IMR-90 (cell line): ENCODE data around the gene BAIAP2. TPM values are rescaled to one million over a fixed set of nuclear protein-coding genes. Genes with fewer than 3 reads are reported as not detected.
A peak's percentile ranks its signal among the peaks of the same experiment; 100 is the strongest.

Experiments
- ATAC-seq: fragments of 200-7000 bp; cut with Tn5 transposase; 2 replicates; pipeline ENCODE4 v1.9.1; 2020; ENCODE audit warnings: low read depth, mild to moderate bottlenecking, moderate library complexity
- BruUV-seq: library from RNA; stranded (reverse); fragments of 400-500 nt; replicated peaks from 2 replicates; lab custom pipeline; 2021; lab: Mats Ljungman, UMichigan
- CTCF ChIA-PET: fragments of 300-600 bp; formaldehyde crosslinking; extraction: SDS; loops from one replicate; lab custom pipeline; 2021; ENCODE audit warnings: antibody characterized with exemption; lab: Yijun Ruan, JAX
- POLR2A ChIA-PET: fragments of 300-600 bp; sonication (Branson Sonifier 250); formaldehyde crosslinking; loops from one replicate; lab custom pipeline; 2022; ENCODE audit warnings: antibody characterized with exemption; ENCODE audit not compliant: unreplicated experiment; lab: Charles Lee
- DNase-seq: peaks from one replicate; pipeline ENCODE4 v3.0.0; 2013
- H2AFZ ChIP-seq: replicated peaks from 2 replicates; pipeline ENCODE3; 2013; ENCODE audit warnings: low read length, mild to moderate bottlenecking; ENCODE audit not compliant: poor library complexity
- H2AK5ac ChIP-seq: 2 replicates; pipeline ENCODE4 v1.6.1; 2013; ENCODE audit warnings: low read depth, low read length, inconsistent platforms
- H2AK9ac ChIP-seq: replicated peaks from 2 replicates; pipeline ENCODE3; 2013; ENCODE audit warnings: mild to moderate bottlenecking, low read depth, low read length, moderate library complexity; ENCODE audit not compliant: poor library complexity
- H2BK120ac ChIP-seq: 2 replicates; pipeline ENCODE4 v1.6.1; 2013; ENCODE audit warnings: low read depth, low read length, inconsistent platforms
- H2BK15ac ChIP-seq: 3 replicates; pipeline ENCODE4 v1.6.1; 2013; ENCODE audit warnings: low read depth, low read length, inconsistent platforms
- H2BK20ac ChIP-seq: 2 replicates; pipeline ENCODE4 v1.6.1; 2013; ENCODE audit warnings: low read depth, mild to moderate bottlenecking, inconsistent platforms, low read length, moderate library complexity
- H2BK5ac ChIP-seq: 2 replicates; pipeline ENCODE4 v1.6.1; 2013; ENCODE audit warnings: mild to moderate bottlenecking, low read depth, low read length, inconsistent platforms; ENCODE audit not compliant: poor library complexity, severe bottlenecking
- H3K14ac ChIP-seq: replicated peaks from 2 replicates; pipeline ENCODE4 v1.6.1; 2013; ENCODE audit warnings: low read depth, low read length, inconsistent platforms
- H3K18ac ChIP-seq: 2 replicates; pipeline ENCODE4 v1.6.1; 2013; ENCODE audit warnings: low read depth, low read length, control low read depth
- H3K23ac ChIP-seq: 2 replicates; pipeline ENCODE4 v1.6.1; 2013; ENCODE audit warnings: low read depth, low read length, inconsistent platforms
- H3K27ac ChIP-seq: 2 replicates; pipeline ENCODE4 v1.5.1; 2013; ENCODE audit warnings: mild to moderate bottlenecking, control low read depth, low read length; ENCODE audit not compliant: insufficient read depth
- H3K27me3 ChIP-seq: 2 replicates; pipeline ENCODE4 v1.6.1; 2013; ENCODE audit warnings: low read length; ENCODE audit not compliant: control insufficient read depth, insufficient read depth
- H3K36me3 ChIP-seq: 2 replicates; pipeline ENCODE4 v1.6.1; 2013; ENCODE audit warnings: low read length, mixed read lengths; ENCODE audit not compliant: control insufficient read depth, insufficient read depth
- H3K4ac ChIP-seq: 2 replicates; pipeline ENCODE4 v1.6.1; 2013; ENCODE audit warnings: low read depth, low read length, inconsistent platforms
- H3K4me1 ChIP-seq: 2 replicates; pipeline ENCODE4 v1.6.1; 2013; ENCODE audit warnings: low read length, mixed read lengths; ENCODE audit not compliant: control insufficient read depth, insufficient read depth
- H3K4me2 ChIP-seq: 2 replicates; pipeline ENCODE4 v1.6.1; 2013; ENCODE audit warnings: low read depth, mild to moderate bottlenecking, control low read depth, low read length, moderate library complexity
- H3K4me3 ChIP-seq: 2 replicates; pipeline ENCODE4 v1.5.1; 2013; ENCODE audit warnings: low read depth, mild to moderate bottlenecking, control low read depth, low read length, moderate library complexity; ENCODE audit not compliant: insufficient read depth
- H3K56ac ChIP-seq: 2 replicates; pipeline ENCODE4 v1.6.1; 2013; ENCODE audit warnings: low read length, inconsistent platforms; ENCODE audit not compliant: insufficient read depth; ENCODE audit errors: extremely low read depth
- H3K79me1 ChIP-seq, 2 experiments: 2 replicates each; pipeline ENCODE4 v1.6.1; 2013; ENCODE audit warnings: low read length in 2 of 2, inconsistent platforms in 1 of 2, low read depth in 1 of 2
- H3K9ac ChIP-seq: 2 replicates; pipeline ENCODE4 v1.6.1; 2013; ENCODE audit warnings: low read depth, low read length, control low read depth
- H3K9me1 ChIP-seq: 2 replicates; pipeline ENCODE4 v1.6.1; 2013; ENCODE audit warnings: low read length, inconsistent platforms; ENCODE audit not compliant: insufficient read depth
- H3K9me3 ChIP-seq: 2 replicates; pipeline ENCODE4 v1.6.1; 2013; ENCODE audit warnings: low read length; ENCODE audit not compliant: control insufficient read depth, insufficient read depth
- H4K20me1 ChIP-seq: 2 replicates; pipeline ENCODE4 v1.6.1; 2013; ENCODE audit warnings: low read length, inconsistent platforms; ENCODE audit not compliant: insufficient read depth
- H4K5ac ChIP-seq: 2 replicates; pipeline ENCODE4 v1.6.1; 2013; ENCODE audit warnings: mild to moderate bottlenecking, low read depth, low read length, control low read depth
- H4K8ac ChIP-seq, 2 experiments: 2 replicates each; pipeline ENCODE4 v1.6.1; 2013; ENCODE audit warnings: low read depth in 2 of 2, low read length in 2 of 2, control low read depth in 1 of 2, inconsistent platforms in 1 of 2
- H4K91ac ChIP-seq: 2 replicates; pipeline ENCODE4 v1.6.1; 2013; ENCODE audit warnings: low read depth, low read length, inconsistent platforms; ENCODE audit not compliant: insufficient read depth
- FOS ChIP-seq: fragments of 150-350 bp; IDR thresholded peaks from 2 replicates; pipeline ENCODE4 v1.6.1; 2016; ENCODE audit warnings: low read depth, low read length
- SMC3 ChIP-seq: fragments of 150-350 bp; IDR thresholded peaks from 2 replicates; pipeline ENCODE4 v1.6.1; 2016; ENCODE audit warnings: low read depth, mild to moderate bottlenecking, antibody characterized with exemption, low read length, moderate library complexity
- WGBS, 2 experiments: methylation state at CpG; one replicate each; pipeline versions ENCODE4 v1.1.5 to v1.1.7; 2013; ENCODE audit warnings: missing lambda C conversion rate in 2 of 2; ENCODE audit not compliant: insufficient read length in 1 of 2; ENCODE audit errors: extremely low coverage in 2 of 2; 5-methylcytosine and 5-hydroxymethylcytosine counted together
- dilution Hi-C: fragments of 300-500 bp; cut with HindIII; formaldehyde crosslinking; loops from one replicate; pipeline ENCODE4 v1.14.3; 2018; ENCODE audit warnings: low sequenced_read_pairs; ENCODE audit not compliant: unreplicated experiment
- in situ Hi-C: fragments of 300-500 bp; cut with MboI; formaldehyde crosslinking; loops from 3 replicates; pipeline ENCODE4 v1.14.3; 2019; ENCODE audit warnings: low sequenced_read_pairs, inconsistent platforms, mixed read lengths
- intact Hi-C: fragments of 100-400 bp; cut with micrococcal nuclease; formaldehyde crosslinking; loops from 2 replicates; pipeline ENCODE4 v1.10.0; 2022
- polyA plus RNA-seq, 3 experiments: library from polyadenylated mRNA; depleted of rRNA; stranded (reverse); fragments of >200 nt; gene quantifications; 2 replicates each; pipeline ENCODE4 v1.2.3, GENCODE V29; 2012; ENCODE audit warnings: low replicate concordance in 1 of 3
- total RNA-seq: library from RNA; depleted of rRNA; stranded (reverse); fragments of >200 nt; gene quantifications from 2 replicates; pipeline ENCODE4 v1.2.3, GENCODE V29; 2012

The BAIAP2 gene
- total and polyA plus RNA-seq, 2 of the 4 experiments (the other 2 are of a cell fraction) = 18.3 to 32.6 TPM

- TF ChIP-seq FOS (peak; percentile 29; the same call in 1 of the 2 replicates), SMC3 (no peak)
- Histone ChIP-seq H2BK20ac (peak overlapping the region; percentile 65), H2AK9ac (peak overlapping the region; percentile 99), H3K4ac (peak overlapping the region; percentile 99), H3K4me2 (peak overlapping the region; percentile 80; the same call in 1 of the 2 replicates), H2AFZ (peak overlapping the region; percentile 91), H3K27me3 (no peaks in the 10 kb centered on the region), H3K9me1 (peaks cover 12% of the 10 kb centered on the region; the same call in 1 of the 2 replicates), H3K9ac (peak overlapping the region; percentile 77), H3K14ac (peak overlapping the region; percentile 99), H4K8ac (peak overlapping the region; percentile 89 to 99; a peak in 3 of 4 replicates), H2BK15ac (no peak overlapping the region), H4K20me1 (peaks cover 9% of the 10 kb centered on the region), H4K5ac (no peak overlapping the region), H3K56ac (no peak overlapping the region), H3K79me1 (peaks cover 0 to 20% of the 10 kb centered on the region in 2 experiments; a peak in 1 of 4 replicates), H3K36me3 (peaks cover 2% of the 10 kb centered on the region; the same call in 1 of the 2 replicates), H3K27ac (no peak overlapping the region; the same call in 1 of the 2 replicates), H2AK5ac (peak overlapping the region; percentile 98), H2BK120ac (peak overlapping the region; percentile 96), H4K91ac (peak overlapping the region; percentile 97), H3K4me1 (peaks cover 37% of the 10 kb centered on the region), H3K23ac (peak overlapping the region; percentile 95; the same call in 1 of the 2 replicates), H2BK5ac (peak overlapping the region; percentile 3), H3K4me3 (no peak overlapping the region), H3K18ac (peak overlapping the region; percentile 81; the same call in 1 of the 2 replicates), H3K9me3 (no peaks in the 10 kb centered on the region)
- DNase-seq (peak; percentile 30), ATAC-seq (no peak)
- in situ Hi-C loops (loop anchor here (5.0 kb wide), 1 partner anchor 66 kb away; no protein-coding TSS in a partner anchor), intact Hi-C loops (no loop called here), dilution Hi-C loops (no loop called here)
- 100% methylated on average over 1 of the region's 13 CpGs; no CpG with 5 or more reads in 1 of the 2 experiments for WGBS, 2 experiments
- ChIA-PET POLR2A (no interaction called here), CTCF (interaction anchor here (0.6 to 2.1 kb wide), 5 partner anchors 21 to 671 kb away, joined by 3 to 15 read pairs (median 4); no protein-coding TSS in a partner anchor)
- BruUV-seq = no TSS peak
Measured at GRCh38 chr17:81097943-81098308, 63.0 kb downstream of the BAIAP2 start.
